ENCODE results near the gene MMP7. TPM values are rescaled to one million over a fixed set of nuclear protein-coding genes. Genes with fewer than 3 reads are reported as not detected.

MMP7 gene
- total and polyA plus RNA-seq, 8 donors, result 0.37 to 45.1 (median 2.0) TPM; not detected in 3

DNA sequence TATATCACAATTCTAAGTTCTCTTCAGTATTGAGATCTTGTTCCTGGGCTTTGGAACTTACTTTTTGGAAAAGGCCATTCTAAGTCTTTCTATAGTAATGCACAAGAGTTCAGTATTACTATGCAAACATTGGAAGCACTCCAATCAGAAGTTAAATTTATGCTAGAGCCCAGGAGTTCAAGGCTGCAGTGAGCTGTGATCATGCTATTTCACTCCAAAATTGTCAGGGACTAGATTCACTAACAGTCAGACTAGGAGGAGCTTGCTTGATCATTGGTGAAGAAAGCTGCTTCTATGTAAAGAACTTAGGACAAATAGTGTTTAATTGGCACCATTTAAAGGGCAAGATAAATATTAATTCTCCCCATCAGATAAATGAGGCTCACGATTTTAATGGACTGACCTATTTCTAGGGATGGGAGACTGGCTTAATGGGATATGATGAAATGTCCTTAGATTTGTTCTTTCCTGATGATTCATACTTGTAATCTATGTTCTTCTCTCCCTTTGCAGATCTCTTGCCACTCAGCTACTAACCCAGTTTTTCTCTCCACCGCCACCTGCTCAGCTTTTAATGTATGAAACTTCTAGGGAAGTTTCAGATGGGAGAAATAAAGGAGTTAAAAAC lies 45.3 kb downstream of the MMP7 start:
- Histone ChIP-seq H3K9me3 (no peaks in the 10 kb centered on the region), H3K4me3 (no peak overlapping the region), H3K27ac (no peak overlapping the region), H3K36me3 (no peaks in the 10 kb centered on the region), H3K27me3 (no peaks in the 10 kb centered on the region), H3K4me1 (peaks cover 0 to 13% (median 0%) of the 10 kb centered on the region in 4 donors)
- intact Hi-C loops (cut with DNase I; ENCODE audit: low total_unique reads), result loop anchor here (5.0 kb wide), 1 partner anchor 93 kb away; no protein-coding TSS in a partner anchor
- TF ChIP-seq, protein P1, sequence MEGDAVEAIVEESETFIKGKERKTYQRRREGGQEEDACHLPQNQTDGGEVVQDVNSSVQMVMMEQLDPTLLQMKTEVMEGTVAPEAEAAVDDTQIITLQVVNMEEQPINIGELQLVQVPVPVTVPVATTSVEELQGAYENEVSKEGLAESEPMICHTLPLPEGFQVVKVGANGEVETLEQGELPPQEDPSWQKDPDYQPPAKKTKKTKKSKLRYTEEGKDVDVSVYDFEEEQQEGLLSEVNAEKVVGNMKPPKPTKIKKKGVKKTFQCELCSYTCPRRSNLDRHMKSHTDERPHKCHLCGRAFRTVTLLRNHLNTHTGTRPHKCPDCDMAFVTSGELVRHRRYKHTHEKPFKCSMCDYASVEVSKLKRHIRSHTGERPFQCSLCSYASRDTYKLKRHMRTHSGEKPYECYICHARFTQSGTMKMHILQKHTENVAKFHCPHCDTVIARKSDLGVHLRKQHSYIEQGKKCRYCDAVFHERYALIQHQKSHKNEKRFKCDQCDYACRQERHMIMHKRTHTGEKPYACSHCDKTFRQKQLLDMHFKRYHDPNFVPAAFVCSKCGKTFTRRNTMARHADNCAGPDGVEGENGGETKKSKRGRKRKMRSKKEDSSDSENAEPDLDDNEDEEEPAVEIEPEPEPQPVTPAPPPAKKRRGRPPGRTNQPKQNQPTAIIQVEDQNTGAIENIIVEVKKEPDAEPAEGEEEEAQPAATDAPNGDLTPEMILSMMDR (IDR thresholded peaks at IDR 0.05), result no peak
- TF ChIP-seq POLR2A (IDR thresholded peaks at IDR 0.05), result no peak
- no peak for TF ChIP-seq EP300 (IDR thresholded peaks at IDR 0.05)
- no peak for TF ChIP-seq POLR2AphosphoS5 (IDR thresholded peaks at IDR 0.05)
- 57 to 69% (median 65%) methylated on average over 2 of the region's 2 CpGs for WGBS, 5 donors
- DNase-seq, result no peak

GRCh38 chr11:102482433-102482832 lies 48.1 kb downstream of the MMP7 start:
- Histone ChIP-seq H3K4me3 (no peak overlapping the region), H3K27me3 (no peaks in the 10 kb centered on the region), H3K9me3 (no peaks in the 10 kb centered on the region), H3K27ac (peak overlapping the region in 1 of 5 donors; percentile 20), H3K4me1 (peaks cover 0 to 25% (median 4%) of the 10 kb centered on the region in 4 donors), H3K36me3 (no peaks in the 10 kb centered on the region)
- WGBS, 5 donors, result 29 to 55% (median 40%) methylated on average over 2 to 3 of the region's 3 CpGs
- no peak for DNase-seq
- intact Hi-C loops (cut with DNase I; ENCODE audit: low total_unique reads), result no loop called here
- TF ChIP-seq EP300 (IDR thresholded peaks at IDR 0.05) (no peak), POLR2AphosphoS5 (IDR thresholded peaks at IDR 0.05) (no peak), POLR2A (IDR thresholded peaks at IDR 0.05) (no peak)
- TF ChIP-seq, protein P1 (IDR thresholded peaks at IDR 0.05), result no peak

GRCh38 chr11:102479733-102480132 lies 50.8 kb downstream of the MMP7 start:
- H3K27me3 ChIP-seq, result no peaks in the 10 kb centered on the region
- H3K4me1 ChIP-seq, result peaks cover 0 to 33% (median 19%) of the 10 kb centered on the region in 4 donors
- no peak overlapping the region for H3K4me3 ChIP-seq
- intact Hi-C loops (cut with DNase I; ENCODE audit: low total_unique reads), result no loop called here
- TF ChIP-seq EP300 (IDR thresholded peaks at IDR 0.05), result no peak
- no peak for TF ChIP-seq POLR2A (IDR thresholded peaks at IDR 0.05)
- TF ChIP-seq, protein P1 (IDR thresholded peaks at IDR 0.05), result no peak
- no peak for TF ChIP-seq POLR2AphosphoS5 (IDR thresholded peaks at IDR 0.05)
- DNase-seq, result no peak
- H3K27ac ChIP-seq, result peak overlapping the region in 1 of 5 donors; percentile 40
- no peaks in the 10 kb centered on the region for H3K9me3 ChIP-seq
- H3K36me3 ChIP-seq, result no peaks in the 10 kb centered on the region
- WGBS, 5 donors, result 93 to 99% (median 96%) methylated on average over 2 of the region's 2 CpGs

GRCh38 chr11:102478673-102479299 lies 51.8 kb downstream of the MMP7 start:
- intact Hi-C loops (cut with DNase I; ENCODE audit: low total_unique reads), result no loop called here
- Histone ChIP-seq H3K27me3 (no peaks in the 10 kb centered on the region), H3K4me3 (no peak overlapping the region), H3K27ac (peak overlapping the region in 2 of 5 donors; percentile 10 to 40), H3K36me3 (no peaks in the 10 kb centered on the region), H3K9me3 (no peaks in the 10 kb centered on the region), H3K4me1 (peaks cover 0 to 35% (median 19%) of the 10 kb centered on the region in 4 donors)
- WGBS, 5 donors, result 35 to 85% (median 62%) methylated on average over 1 of the region's 1 CpG
- peak in 1 of 2 donors; percentile 61 for DNase-seq
- no peak for TF ChIP-seq EP300 (IDR thresholded peaks at IDR 0.05)
- TF ChIP-seq, protein P1 (IDR thresholded peaks at IDR 0.05), result no peak
- TF ChIP-seq POLR2A (IDR thresholded peaks at IDR 0.05), result no peak
- no peak for TF ChIP-seq POLR2AphosphoS5 (IDR thresholded peaks at IDR 0.05)
